HepG2 (cell line): Measurements from ENCODE around the gene GSK3A. TPM values are rescaled to one million over a fixed set of nuclear protein-coding genes. Genes with fewer than 3 reads are reported as not detected.

Experiments used
- ATAD3A ChIP-seq: sonication (generic); formaldehyde crosslinking; IDR thresholded peaks from 2 replicates; pipeline ENCODE4 v1.4.0; 2020; ENCODE audit warnings: missing genetic modification reagents
- CENPX ChIP-seq: sonication (generic); formaldehyde crosslinking; IDR thresholded peaks from 2 replicates; pipeline ENCODE4 v1.9.0; 2021; ENCODE audit warnings: mild to moderate bottlenecking, missing genetic modification reagents, moderate library complexity
- JUN ChIP-seq: sonication (generic); formaldehyde crosslinking; IDR thresholded peaks from 2 replicates; pipeline ENCODE4 v1.4.0; 2020; ENCODE audit warnings: mild to moderate bottlenecking, missing genetic modification reagents
- MAF1 ChIP-seq: sonication (generic); formaldehyde crosslinking; IDR thresholded peaks from 2 replicates; pipeline ENCODE4 v1.5.0; 2020; ENCODE audit warnings: missing genetic modification reagents, borderline replicate concordance
- MTF2 ChIP-seq: sonication (generic); formaldehyde crosslinking; IDR thresholded peaks from 2 replicates; pipeline ENCODE4 v1.5.0; 2020; ENCODE audit warnings: missing genetic modification reagents, borderline replicate concordance
- MXD4 ChIP-seq: IDR thresholded peaks from 2 replicates; pipeline ENCODE4 v1.6.1; 2016; ENCODE audit warnings: mild to moderate bottlenecking, missing biosample characterization, missing genetic modification reagents
- PLRG1 ChIP-seq: fragments of 450-650 bp; conservative IDR thresholded peaks from 2 replicates; pipeline ENCODE4 v1.6.1; 2016
- ZBTB1 ChIP-seq: sonication (generic); formaldehyde crosslinking; IDR thresholded peaks from 2 replicates; pipeline ENCODE4 v1.4.0; 2020; ENCODE audit warnings: missing genetic modification reagents, borderline replicate concordance
- ZNF232 ChIP-seq: sonication (generic); formaldehyde crosslinking; IDR thresholded peaks from 2 replicates; pipeline ENCODE4 v1.4.0; 2020; ENCODE audit warnings: missing genetic modification reagents, borderline replicate concordance
- ZNF605 ChIP-seq: sonication (generic); formaldehyde crosslinking; IDR thresholded peaks from 2 replicates; pipeline ENCODE4 v1.8.0; 2022; ENCODE audit warnings: mild to moderate bottlenecking, missing genetic modification reagents
- polyA plus RNA-seq, 8 experiments: library from polyadenylated mRNA; depleted of rRNA in 3 of 8; stranded (reverse) in 7 of 8; unstranded in 1 of 8; fragments of >200 nt; fragmentation: Illumina TruSeq in 4 of 8; extraction: Trizol in 4 of 8; gene quantifications; 2 replicates each; pipeline versions ENCODE4 v1.2.1 to v1.2.3, GENCODE V29; 2011 to 2016; ENCODE audit warnings: low read depth in 4 of 8, missing spikeins in 1 of 8, mixed read lengths in 1 of 8; ENCODE audit not compliant: insufficient read depth in 1 of 8
- total RNA-seq, 5 experiments: library from RNA; depleted of rRNA; stranded (reverse); fragments of >200 nt; fragmentation: Illumina TruSeq; extraction: Trizol; gene quantifications; 2 replicates each; pipeline ENCODE4 v1.2.3, GENCODE V29; 2016; ENCODE audit warnings: low read depth in 1 of 5
- TF ChIP-seq, protein P1 (sequence below): sonication (generic); formaldehyde crosslinking; conservative IDR thresholded peaks from 2 replicates; pipeline ENCODE4 v1.8.1; 2023; ENCODE audit warnings: missing genetic modification reagents
- TF ChIP-seq, protein P2 (sequence below): sonication (generic); formaldehyde crosslinking; IDR thresholded peaks from 2 replicates; pipeline ENCODE4 v1.4.0; 2020; ENCODE audit warnings: missing genetic modification reagents
- TF ChIP-seq, protein P3 (sequence below): sonication (generic); formaldehyde crosslinking; IDR thresholded peaks from 2 replicates; pipeline ENCODE4 v1.4.0; 2020; ENCODE audit warnings: mild to moderate bottlenecking, low read depth, missing genetic modification reagents
- TF ChIP-seq, protein P4 (sequence below): sonication (generic); formaldehyde crosslinking; IDR thresholded peaks from 2 replicates; pipeline ENCODE4 v1.8.1; 2023; ENCODE audit warnings: mild to moderate bottlenecking, missing genetic modification reagents, borderline replicate concordance
- TF ChIP-seq, protein P5 (sequence below): IDR thresholded peaks from 2 replicates; pipeline ENCODE4 v1.6.1; 2016; ENCODE audit warnings: low read depth, borderline replicate concordance
- TF ChIP-seq, protein P6 (sequence below): sonication (generic); formaldehyde crosslinking; conservative IDR thresholded peaks from 2 replicates; pipeline ENCODE4 v1.4.0; 2020; ENCODE audit warnings: mild to moderate bottlenecking, missing genetic modification reagents, moderate library complexity
- TF ChIP-seq, protein P7 (sequence below): sonication (generic); formaldehyde crosslinking; IDR thresholded peaks from 2 replicates; pipeline ENCODE4 v1.8.0; 2022; ENCODE audit warnings: missing genetic modification reagents, mild to moderate bottlenecking, borderline replicate concordance

The GSK3A gene
- total and polyA plus RNA-seq, 2 of the 13 experiments (the other 11 are each of a cell fraction or from before 2014, with no cell fraction given) = 16.9 to 52.5 TPM

DNA sequence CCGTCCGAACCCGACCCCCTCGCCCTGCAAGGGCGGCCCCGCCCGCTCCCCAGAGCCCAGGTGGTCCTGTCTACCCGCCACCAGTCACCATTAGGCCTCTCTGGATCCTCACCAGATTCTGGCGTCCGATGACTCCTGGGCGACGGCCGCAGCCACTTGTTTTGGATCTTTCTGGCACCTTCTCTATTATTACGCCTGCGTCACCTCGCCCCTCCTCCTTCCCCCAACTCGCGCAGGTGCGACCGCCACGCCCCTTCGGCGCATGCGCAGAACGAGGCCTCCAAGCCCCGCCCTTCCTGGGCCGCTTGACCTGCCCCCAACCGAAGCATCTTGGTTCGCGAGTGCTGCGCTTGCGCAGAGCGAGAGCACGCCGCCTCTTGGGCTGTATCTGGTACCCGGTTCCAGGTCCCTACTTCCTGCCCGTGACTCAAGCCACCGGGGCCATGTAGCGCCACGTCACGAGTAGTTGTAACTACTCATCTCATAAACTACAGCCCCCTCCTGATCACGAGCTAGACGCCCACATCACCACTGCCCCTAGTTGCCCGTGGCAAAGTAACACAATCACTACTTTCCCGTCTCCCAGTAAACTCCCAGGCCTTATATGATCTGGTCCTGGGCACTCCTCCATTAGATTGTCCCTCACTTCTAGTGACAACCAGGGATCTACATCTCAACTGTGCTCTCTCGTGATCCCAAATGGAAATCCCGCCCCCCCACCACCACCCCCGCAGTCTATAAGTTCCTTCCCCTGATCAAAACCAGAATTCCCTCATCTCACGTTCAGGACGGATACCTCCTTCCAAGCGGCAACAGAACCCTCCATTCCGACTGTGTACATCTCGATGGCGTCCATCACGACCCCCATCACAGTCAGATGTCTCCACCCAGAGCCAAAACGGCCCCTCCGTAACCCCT lies 24.6 kb downstream of the GSK3A start, which contains the start of gene DEDD2 (continued):
- TF ChIP-seq, protein P1, sequence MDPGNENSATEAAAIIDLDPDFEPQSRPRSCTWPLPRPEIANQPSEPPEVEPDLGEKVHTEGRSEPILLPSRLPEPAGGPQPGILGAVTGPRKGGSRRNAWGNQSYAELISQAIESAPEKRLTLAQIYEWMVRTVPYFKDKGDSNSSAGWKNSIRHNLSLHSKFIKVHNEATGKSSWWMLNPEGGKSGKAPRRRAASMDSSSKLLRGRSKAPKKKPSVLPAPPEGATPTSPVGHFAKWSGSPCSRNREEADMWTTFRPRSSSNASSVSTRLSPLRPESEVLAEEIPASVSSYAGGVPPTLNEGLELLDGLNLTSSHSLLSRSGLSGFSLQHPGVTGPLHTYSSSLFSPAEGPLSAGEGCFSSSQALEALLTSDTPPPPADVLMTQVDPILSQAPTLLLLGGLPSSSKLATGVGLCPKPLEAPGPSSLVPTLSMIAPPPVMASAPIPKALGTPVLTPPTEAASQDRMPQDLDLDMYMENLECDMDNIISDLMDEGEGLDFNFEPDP (CRISPR knock-in tag) = 0 out of 2 replicates have a peak, but pooled peaks have one; percentile 76
- 0 out of 2 replicates have a peak, but pooled peaks have one; percentile 31 for TF ChIP-seq MTF2 (CRISPR knock-in tag)
- TF ChIP-seq, protein P2, sequence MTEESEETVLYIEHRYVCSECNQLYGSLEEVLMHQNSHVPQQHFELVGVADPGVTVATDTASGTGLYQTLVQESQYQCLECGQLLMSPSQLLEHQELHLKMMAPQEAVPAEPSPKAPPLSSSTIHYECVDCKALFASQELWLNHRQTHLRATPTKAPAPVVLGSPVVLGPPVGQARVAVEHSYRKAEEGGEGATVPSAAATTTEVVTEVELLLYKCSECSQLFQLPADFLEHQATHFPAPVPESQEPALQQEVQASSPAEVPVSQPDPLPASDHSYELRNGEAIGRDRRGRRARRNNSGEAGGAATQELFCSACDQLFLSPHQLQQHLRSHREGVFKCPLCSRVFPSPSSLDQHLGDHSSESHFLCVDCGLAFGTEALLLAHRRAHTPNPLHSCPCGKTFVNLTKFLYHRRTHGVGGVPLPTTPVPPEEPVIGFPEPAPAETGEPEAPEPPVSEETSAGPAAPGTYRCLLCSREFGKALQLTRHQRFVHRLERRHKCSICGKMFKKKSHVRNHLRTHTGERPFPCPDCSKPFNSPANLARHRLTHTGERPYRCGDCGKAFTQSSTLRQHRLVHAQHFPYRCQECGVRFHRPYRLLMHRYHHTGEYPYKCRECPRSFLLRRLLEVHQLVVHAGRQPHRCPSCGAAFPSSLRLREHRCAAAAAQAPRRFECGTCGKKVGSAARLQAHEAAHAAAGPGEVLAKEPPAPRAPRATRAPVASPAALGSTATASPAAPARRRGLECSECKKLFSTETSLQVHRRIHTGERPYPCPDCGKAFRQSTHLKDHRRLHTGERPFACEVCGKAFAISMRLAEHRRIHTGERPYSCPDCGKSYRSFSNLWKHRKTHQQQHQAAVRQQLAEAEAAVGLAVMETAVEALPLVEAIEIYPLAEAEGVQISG (CRISPR knock-in tag) = peak; percentile 45; the same call in 1 of the 2 replicates
- TF ChIP-seq, protein P3, sequence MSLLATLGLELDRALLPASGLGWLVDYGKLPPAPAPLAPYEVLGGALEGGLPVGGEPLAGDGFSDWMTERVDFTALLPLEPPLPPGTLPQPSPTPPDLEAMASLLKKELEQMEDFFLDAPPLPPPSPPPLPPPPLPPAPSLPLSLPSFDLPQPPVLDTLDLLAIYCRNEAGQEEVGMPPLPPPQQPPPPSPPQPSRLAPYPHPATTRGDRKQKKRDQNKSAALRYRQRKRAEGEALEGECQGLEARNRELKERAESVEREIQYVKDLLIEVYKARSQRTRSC (CRISPR knock-in tag) = peak; percentile 83; the same call in 1 of the 2 replicates
- no peak for TF ChIP-seq ATAD3A (CRISPR knock-in tag)
- no peak for TF ChIP-seq CENPX (CRISPR knock-in tag)
- 0 out of 2 replicates have a peak, but pooled peaks have one; percentile 67 for TF ChIP-seq MAF1
- TF ChIP-seq, protein P4, sequence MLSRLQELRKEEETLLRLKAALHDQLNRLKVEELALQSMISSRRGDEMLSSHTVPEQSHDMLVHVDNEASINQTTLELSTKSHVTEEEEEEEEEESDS (CRISPR knock-in tag) = 0 out of 2 replicates have a peak, but pooled peaks have one; percentile 48
- TF ChIP-seq, protein P5, sequence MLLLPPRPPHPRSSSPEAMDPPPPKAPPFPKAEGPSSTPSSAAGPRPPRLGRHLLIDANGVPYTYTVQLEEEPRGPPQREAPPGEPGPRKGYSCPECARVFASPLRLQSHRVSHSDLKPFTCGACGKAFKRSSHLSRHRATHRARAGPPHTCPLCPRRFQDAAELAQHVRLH = peak; percentile 92; the same call in 1 of the 2 replicates
- TF ChIP-seq, protein P6, sequence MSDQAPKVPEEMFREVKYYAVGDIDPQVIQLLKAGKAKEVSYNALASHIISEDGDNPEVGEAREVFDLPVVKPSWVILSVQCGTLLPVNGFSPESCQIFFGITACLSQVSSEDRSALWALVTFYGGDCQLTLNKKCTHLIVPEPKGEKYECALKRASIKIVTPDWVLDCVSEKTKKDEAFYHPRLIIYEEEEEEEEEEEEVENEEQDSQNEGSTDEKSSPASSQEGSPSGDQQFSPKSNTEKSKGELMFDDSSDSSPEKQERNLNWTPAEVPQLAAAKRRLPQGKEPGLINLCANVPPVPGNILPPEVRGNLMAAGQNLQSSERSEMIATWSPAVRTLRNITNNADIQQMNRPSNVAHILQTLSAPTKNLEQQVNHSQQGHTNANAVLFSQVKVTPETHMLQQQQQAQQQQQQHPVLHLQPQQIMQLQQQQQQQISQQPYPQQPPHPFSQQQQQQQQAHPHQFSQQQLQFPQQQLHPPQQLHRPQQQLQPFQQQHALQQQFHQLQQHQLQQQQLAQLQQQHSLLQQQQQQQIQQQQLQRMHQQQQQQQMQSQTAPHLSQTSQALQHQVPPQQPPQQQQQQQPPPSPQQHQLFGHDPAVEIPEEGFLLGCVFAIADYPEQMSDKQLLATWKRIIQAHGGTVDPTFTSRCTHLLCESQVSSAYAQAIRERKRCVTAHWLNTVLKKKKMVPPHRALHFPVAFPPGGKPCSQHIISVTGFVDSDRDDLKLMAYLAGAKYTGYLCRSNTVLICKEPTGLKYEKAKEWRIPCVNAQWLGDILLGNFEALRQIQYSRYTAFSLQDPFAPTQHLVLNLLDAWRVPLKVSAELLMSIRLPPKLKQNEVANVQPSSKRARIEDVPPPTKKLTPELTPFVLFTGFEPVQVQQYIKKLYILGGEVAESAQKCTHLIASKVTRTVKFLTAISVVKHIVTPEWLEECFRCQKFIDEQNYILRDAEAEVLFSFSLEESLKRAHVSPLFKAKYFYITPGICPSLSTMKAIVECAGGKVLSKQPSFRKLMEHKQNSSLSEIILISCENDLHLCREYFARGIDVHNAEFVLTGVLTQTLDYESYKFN (CRISPR knock-in tag) = 0 out of 2 replicates have a peak, but pooled peaks have one; percentile 27
- TF ChIP-seq MXD4 (CRISPR knock-in tag) = peak; percentile 39; the same call in 1 of the 2 replicates
- TF ChIP-seq, protein P7, sequence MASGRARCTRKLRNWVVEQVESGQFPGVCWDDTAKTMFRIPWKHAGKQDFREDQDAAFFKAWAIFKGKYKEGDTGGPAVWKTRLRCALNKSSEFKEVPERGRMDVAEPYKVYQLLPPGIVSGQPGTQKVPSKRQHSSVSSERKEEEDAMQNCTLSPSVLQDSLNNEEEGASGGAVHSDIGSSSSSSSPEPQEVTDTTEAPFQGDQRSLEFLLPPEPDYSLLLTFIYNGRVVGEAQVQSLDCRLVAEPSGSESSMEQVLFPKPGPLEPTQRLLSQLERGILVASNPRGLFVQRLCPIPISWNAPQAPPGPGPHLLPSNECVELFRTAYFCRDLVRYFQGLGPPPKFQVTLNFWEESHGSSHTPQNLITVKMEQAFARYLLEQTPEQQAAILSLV (CRISPR knock-in tag) = 0 out of 2 replicates have a peak, but pooled peaks have one; percentile 30
- TF ChIP-seq ZBTB1 = no peak
- peak; percentile 77 for TF ChIP-seq ZNF605
- 0 out of 2 replicates have a peak, but pooled peaks have one; percentile 39 for TF ChIP-seq ZNF232 (CRISPR knock-in tag)
- TF ChIP-seq PLRG1 = no peak
- TF ChIP-seq JUN (CRISPR knock-in tag) = 0 out of 2 replicates have a peak, but pooled peaks have one; percentile 29
